CD4-positive, alpha-beta T cell treated with Interleukin-2 at 100 ng/mL for 4 hours (primary cell): Measurements from ENCODE around the gene SH3RF3.

Source experiments
- DNase-seq: peaks from one replicate; pipeline ENCODE4 v3.0.0-alpha.2; 2020; ENCODE audit warnings: low spot score

The SH3RF3 gene

GRCh38 chr2:109182426-109182825 lies 53.4 kb downstream of the SH3RF3 start:
- DNase-seq = no peak

GRCh38 chr2:109183871-109184270 lies 54.9 kb downstream of the SH3RF3 start:
- no peak for DNase-seq

- DNase-seq = no peak
Measured at GRCh38 chr2:109184368-109184767, 55.4 kb downstream of the SH3RF3 start.

GRCh38 chr2:109185338-109185737 lies 56.3 kb downstream of the SH3RF3 start:
- no peak for DNase-seq

- DNase-seq = no peak
Measured at GRCh38 chr2:109185821-109186570, 57.0 kb downstream of the SH3RF3 start.

- DNase-seq = no peak
Measured at GRCh38 chr2:109186656-109187250, 57.7 kb downstream of the SH3RF3 start.

- DNase-seq = no peak
Measured at GRCh38 chr2:109187711-109188495, 58.9 kb downstream of the SH3RF3 start.

GRCh38 chr2:109188496-109188890 lies 59.5 kb downstream of the SH3RF3 start:
- DNase-seq = no peak

GRCh38 chr2:109188898-109189297 lies 59.9 kb downstream of the SH3RF3 start:
- DNase-seq = no peak

- DNase-seq = no peak
Measured at GRCh38 chr2:109189751-109190150, 60.7 kb downstream of the SH3RF3 start.

- no peak for DNase-seq
Measured at GRCh38 chr2:109193807-109194619, 65.0 kb downstream of the SH3RF3 start.

- no peak for DNase-seq
Measured at GRCh38 chr2:109194620-109194937, 65.6 kb downstream of the SH3RF3 start.

GRCh38 chr2:109195193-109196045 lies 66.4 kb downstream of the SH3RF3 start:
- no peak for DNase-seq

- no peak for DNase-seq
Measured at GRCh38 chr2:109196081-109196875, 67.3 kb downstream of the SH3RF3 start.

GRCh38 chr2:109197491-109198418 lies 68.8 kb downstream of the SH3RF3 start:
- DNase-seq = no peak

- DNase-seq = no peak
Measured at GRCh38 chr2:109199790-109200189, 70.8 kb downstream of the SH3RF3 start.

- DNase-seq = no peak
Measured at GRCh38 chr2:109200616-109201464, 71.8 kb downstream of the SH3RF3 start.
